OCI-LY7 (cell line): ENCODE results near the gene CCDC3.

Experiments used
- EZH2phosphoT487 ChIP-seq: fragments of 200-600 bp; sonication (generic); IDR thresholded peaks from 2 replicates; pipeline ENCODE4 v1.6.1; 2018; ENCODE audit warnings: low read depth, borderline replicate concordance, mild to moderate bottlenecking, mixed run types, antibody characterized with exemption, low read length, moderate library complexity, mixed read lengths
- TF ChIP-seq, protein P1 (sequence below): fragments of 200-600 bp; sonication (generic); conservative IDR thresholded peaks from 2 replicates; pipeline ENCODE4 v1.5.1; 2014; ENCODE audit warnings: mild to moderate bottlenecking, antibody characterized with exemption, low read length, moderate library complexity, mixed read lengths

DNA sequence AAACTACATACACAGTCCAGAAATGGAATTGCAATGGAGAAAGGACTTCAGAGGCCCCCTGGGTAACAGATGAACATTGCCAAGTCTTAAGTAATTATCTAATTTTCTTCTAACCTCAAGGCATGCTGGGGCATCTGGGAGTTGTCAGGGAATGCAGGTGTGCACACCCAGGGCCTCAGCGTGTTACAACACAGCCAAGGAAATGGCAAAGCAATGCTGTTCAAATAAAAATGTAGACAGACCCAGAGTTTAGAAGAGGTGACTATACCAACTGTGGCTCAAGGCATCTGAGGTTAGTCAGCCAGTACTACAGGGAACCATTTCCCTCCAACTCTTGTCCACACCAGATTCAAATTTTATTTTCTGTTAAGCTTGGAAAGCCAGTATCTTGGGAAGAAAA, 73.6 kb downstream of the CCDC3 start:
- TF ChIP-seq, protein P1, sequence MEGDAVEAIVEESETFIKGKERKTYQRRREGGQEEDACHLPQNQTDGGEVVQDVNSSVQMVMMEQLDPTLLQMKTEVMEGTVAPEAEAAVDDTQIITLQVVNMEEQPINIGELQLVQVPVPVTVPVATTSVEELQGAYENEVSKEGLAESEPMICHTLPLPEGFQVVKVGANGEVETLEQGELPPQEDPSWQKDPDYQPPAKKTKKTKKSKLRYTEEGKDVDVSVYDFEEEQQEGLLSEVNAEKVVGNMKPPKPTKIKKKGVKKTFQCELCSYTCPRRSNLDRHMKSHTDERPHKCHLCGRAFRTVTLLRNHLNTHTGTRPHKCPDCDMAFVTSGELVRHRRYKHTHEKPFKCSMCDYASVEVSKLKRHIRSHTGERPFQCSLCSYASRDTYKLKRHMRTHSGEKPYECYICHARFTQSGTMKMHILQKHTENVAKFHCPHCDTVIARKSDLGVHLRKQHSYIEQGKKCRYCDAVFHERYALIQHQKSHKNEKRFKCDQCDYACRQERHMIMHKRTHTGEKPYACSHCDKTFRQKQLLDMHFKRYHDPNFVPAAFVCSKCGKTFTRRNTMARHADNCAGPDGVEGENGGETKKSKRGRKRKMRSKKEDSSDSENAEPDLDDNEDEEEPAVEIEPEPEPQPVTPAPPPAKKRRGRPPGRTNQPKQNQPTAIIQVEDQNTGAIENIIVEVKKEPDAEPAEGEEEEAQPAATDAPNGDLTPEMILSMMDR = no peak
- TF ChIP-seq EZH2phosphoT487 = no peak
